Inflammatory macrophage treated with lipopolysaccharide for 1 hour (primary cell): ENCODE data around the gene SNRPA.

Experiments
- DNase-seq, 2 donors: peaks; one replicate each; pipeline ENCODE4 v3.0.0-alpha.2; 2020 to 2022

Gene SNRPA

GRCh38 chr19:40750874-40751537, at the start of gene SNRPA:
Gene SNRPA, plus strand, starts transcription at chr19:40751203. Its CDS starts 206 bp downstream, at chr19:40751409.
- DNase-seq = peak; percentile 98

- DNase-seq = no peak
These were observed 49.2 kb upstream of the SNRPA start for GRCh38 chr19:40701758-40702157.

- DNase-seq = no peak
These were observed 48.5 kb upstream of the SNRPA start for GRCh38 chr19:40702337-40703012.

- DNase-seq = no peak
These were observed 47.8 kb upstream of the SNRPA start for GRCh38 chr19:40703029-40703755.

GRCh38 chr19:40704491-40705361, 46.3 kb upstream of the SNRPA start:
- no peak for DNase-seq

- no peak for DNase-seq
These were observed 45.7 kb upstream of the SNRPA start for GRCh38 chr19:40705362-40705651.

GRCh38 chr19:40705950-40706619, 44.9 kb upstream of the SNRPA start:
- no peak for DNase-seq

GRCh38 chr19:40707615-40708014, 43.4 kb upstream of the SNRPA start:
- DNase-seq = no peak

GRCh38 chr19:40709817-40710216, 41.2 kb upstream of the SNRPA start:
- no peak for DNase-seq

GRCh38 chr19:40713939-40714338, 37.1 kb upstream of the SNRPA start:
- no peak for DNase-seq

- DNase-seq = peak; percentile 75 to 92
These were observed 36.3 kb upstream of the SNRPA start for GRCh38 chr19:40714441-40715299.

- no peak for DNase-seq
These were observed 34.9 kb upstream of the SNRPA start for GRCh38 chr19:40716031-40716481.

- peak; percentile 95 to 99 for DNase-seq
These were observed 34.3 kb upstream of the SNRPA start, which contains the start of the genes COQ8B and ITPKC for GRCh38 chr19:40716482-40717324. Gene COQ8B, minus strand, starts transcription at chr19:40716886. Its CDS starts 2,254 bp downstream, at chr19:40714632. Gene ITPKC, plus strand, starts transcription at chr19:40717112. Its CDS starts 24 bp downstream, at chr19:40717136.

- DNase-seq = no peak
These were observed 33.6 kb upstream of the SNRPA start for GRCh38 chr19:40717325-40717879.

GRCh38 chr19:40717880-40718773, 32.9 kb upstream of the SNRPA start:
- no peak for DNase-seq

GRCh38 chr19:40718774-40719391, 32.1 kb upstream of the SNRPA start:
- DNase-seq = no peak

GRCh38 chr19:40719414-40719894, 31.5 kb upstream of the SNRPA start:
- no peak for DNase-seq

- DNase-seq = no peak
These were observed 29.9 kb upstream of the SNRPA start for GRCh38 chr19:40721140-40721486.
